ENCODE results near the gene ZC3H7B. TPM values are rescaled to one million over a fixed set of nuclear protein-coding genes. Genes with fewer than 3 reads are reported as not detected.
"Not testable (repeated sequence)": the region's sequence is repeated elsewhere in the genome, so short reads cannot be mapped to it uniquely, and the experiment has no call there.

The ZC3H7B gene
- total and polyA plus RNA-seq, 2 donors from 2014 or later, result 28.3 to 68.6 TPM

DNA sequence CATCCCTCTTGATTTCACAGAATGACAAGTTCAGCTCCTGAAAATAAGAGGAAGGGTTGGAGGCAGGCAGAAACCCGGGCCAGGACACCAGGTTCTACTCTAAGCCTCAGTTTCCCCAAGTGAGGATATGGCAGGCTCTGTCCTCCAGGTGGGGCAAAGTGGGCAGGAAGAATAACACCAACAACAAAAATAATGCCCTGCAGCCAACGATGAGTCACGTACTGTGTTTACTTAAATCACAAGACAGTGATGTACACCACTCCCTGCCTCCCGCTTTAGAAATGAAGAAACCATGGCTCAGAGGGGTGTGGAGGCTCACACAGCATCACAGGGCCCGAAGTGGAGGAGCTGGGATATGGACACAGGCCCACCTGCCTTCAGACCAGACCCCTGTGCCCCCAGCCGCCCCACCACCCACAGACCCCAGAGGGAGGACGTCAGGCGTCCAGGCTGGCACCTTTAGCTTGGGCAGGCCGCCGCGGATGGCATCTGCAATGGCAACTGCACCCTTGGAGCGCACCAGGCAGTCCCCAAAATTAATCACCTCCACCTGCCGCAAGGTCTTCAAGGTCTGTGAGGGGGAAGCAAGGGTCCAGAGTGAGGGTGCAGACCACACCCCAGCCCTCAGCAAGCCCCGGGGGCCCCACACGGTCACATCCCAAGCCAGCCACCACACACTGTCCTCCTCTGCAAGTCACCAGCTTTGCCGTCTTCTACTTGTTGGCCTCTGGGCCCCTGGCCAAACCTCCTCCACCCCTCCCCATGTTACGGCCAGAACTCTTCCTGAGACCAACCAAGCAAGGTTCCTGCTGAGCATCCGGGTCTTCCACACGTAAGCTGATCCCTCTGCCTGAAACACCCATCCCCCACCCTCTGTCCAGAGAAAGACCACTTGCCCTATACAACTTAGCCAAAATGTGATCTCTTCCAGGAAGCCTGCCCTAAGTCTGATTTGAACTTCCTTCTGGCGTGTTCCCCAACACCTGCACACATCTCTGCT lies 44.8 kb upstream of the ZC3H7B start:
- intact Hi-C loops (cut with DNase I), result no loop called here
- Histone ChIP-seq H3K4me3 (ENCODE audit: low read length in 3 of 3) (no peak overlapping the region), H3K4me1 (ENCODE audit: control insufficient read depth in 2 of 3, insufficient read depth in 2 of 3, low read depth in 1 of 3, low read length in 3 of 3) (no peaks in the 10 kb centered on the region), H3K9me3 (ENCODE audit: control insufficient read depth in 2 of 3, insufficient read depth in 1 of 3, low read length in 3 of 3) (no peaks in the 10 kb centered on the region), H3K9ac (ENCODE audit: low read length in 3 of 3) (no peak overlapping the region), H3K27ac (ENCODE audit: low read depth in 2 of 2, low read length in 2 of 2) (no peak overlapping the region), H3K36me3 (ENCODE audit: control insufficient read depth in 2 of 3, insufficient read depth in 3 of 3, low read length in 3 of 3) (peaks cover 0 to 22% (median 18%) of the 10 kb centered on the region in 3 donors), H3K27me3 (ENCODE audit: control insufficient read depth, insufficient read depth, low read length) (no peaks in the 10 kb centered on the region)
- DNase-seq (peak in 4 of 5 donors; percentile 58 to 68 (median 62)), FAIRE-seq (no peak)
- TF ChIP-seq, protein P1, sequence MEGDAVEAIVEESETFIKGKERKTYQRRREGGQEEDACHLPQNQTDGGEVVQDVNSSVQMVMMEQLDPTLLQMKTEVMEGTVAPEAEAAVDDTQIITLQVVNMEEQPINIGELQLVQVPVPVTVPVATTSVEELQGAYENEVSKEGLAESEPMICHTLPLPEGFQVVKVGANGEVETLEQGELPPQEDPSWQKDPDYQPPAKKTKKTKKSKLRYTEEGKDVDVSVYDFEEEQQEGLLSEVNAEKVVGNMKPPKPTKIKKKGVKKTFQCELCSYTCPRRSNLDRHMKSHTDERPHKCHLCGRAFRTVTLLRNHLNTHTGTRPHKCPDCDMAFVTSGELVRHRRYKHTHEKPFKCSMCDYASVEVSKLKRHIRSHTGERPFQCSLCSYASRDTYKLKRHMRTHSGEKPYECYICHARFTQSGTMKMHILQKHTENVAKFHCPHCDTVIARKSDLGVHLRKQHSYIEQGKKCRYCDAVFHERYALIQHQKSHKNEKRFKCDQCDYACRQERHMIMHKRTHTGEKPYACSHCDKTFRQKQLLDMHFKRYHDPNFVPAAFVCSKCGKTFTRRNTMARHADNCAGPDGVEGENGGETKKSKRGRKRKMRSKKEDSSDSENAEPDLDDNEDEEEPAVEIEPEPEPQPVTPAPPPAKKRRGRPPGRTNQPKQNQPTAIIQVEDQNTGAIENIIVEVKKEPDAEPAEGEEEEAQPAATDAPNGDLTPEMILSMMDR (IDR thresholded peaks at IDR 0.05; ENCODE audit: borderline replicate concordance, extremely low read depth, insufficient read depth), result no peak

DNA sequence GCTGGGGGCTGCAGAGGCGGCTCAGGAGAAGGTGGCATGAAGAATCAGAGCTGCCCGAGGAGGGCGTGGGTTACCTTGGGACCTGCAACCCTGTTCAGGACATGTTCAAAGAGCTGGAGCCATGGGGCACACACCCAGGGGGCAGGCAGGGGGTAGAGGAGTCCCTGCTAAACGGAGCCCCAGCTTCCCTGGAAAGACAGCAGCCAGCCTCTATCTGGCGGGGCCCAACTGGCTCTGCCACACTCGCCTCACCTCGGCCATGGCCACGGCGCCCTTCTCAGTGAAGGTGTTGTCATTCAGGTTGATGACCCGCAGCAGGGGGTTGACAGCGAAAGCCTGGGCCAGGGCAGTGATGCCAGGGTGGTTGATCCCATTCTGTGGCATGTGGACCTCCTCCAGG lies 43.6 kb upstream of the ZC3H7B start:
- TF ChIP-seq, protein P1 (IDR thresholded peaks at IDR 0.05; ENCODE audit: borderline replicate concordance, extremely low read depth, insufficient read depth), result no peak
- intact Hi-C loops (cut with DNase I), result no loop called here
- FAIRE-seq (no peak), DNase-seq (no peak)
- Histone ChIP-seq H3K4me3 (ENCODE audit: low read length in 3 of 3) (no peak overlapping the region), H3K4me1 (ENCODE audit: control insufficient read depth in 2 of 3, insufficient read depth in 2 of 3, low read depth in 1 of 3, low read length in 3 of 3) (no peaks in the 10 kb centered on the region), H3K36me3 (ENCODE audit: control insufficient read depth in 2 of 3, insufficient read depth in 3 of 3, low read length in 3 of 3) (peaks cover 0 to 28% (median 22%) of the 10 kb centered on the region in 3 donors), H3K9me3 (ENCODE audit: control insufficient read depth in 2 of 3, insufficient read depth in 1 of 3, low read length in 3 of 3) (no peaks in the 10 kb centered on the region), H3K27ac (ENCODE audit: low read depth in 2 of 2, low read length in 2 of 2) (no peak overlapping the region), H3K27me3 (ENCODE audit: control insufficient read depth, insufficient read depth, low read length) (no peaks in the 10 kb centered on the region), H3K9ac (ENCODE audit: low read length in 3 of 3) (no peak overlapping the region)

DNA sequence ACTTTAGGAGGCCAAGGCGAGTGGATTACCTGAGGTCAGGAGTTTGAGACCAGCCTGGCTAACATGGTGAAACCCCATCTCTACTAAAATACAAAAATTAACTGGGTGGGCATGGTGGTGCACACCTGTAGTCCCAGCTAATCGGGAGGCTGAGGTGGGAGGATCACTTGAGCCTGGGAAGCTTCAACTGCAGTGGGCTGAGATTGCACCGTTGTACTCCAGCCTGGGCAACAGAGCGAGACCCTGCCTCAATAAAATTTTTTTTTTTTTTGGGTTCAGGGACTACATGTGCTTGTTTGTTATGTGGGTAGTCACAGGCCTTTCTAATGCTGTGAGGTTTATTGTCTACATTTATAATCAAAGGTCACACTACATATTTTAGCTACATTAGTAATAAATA lies 41.6 kb upstream of the ZC3H7B start:
- H3K4me3 ChIP-seq (ENCODE audit: low read length in 3 of 3); H3K9me3 ChIP-seq (ENCODE audit: control insufficient read depth in 2 of 3, insufficient read depth in 1 of 3, low read length in 3 of 3); H3K27me3 ChIP-seq (ENCODE audit: control insufficient read depth, insufficient read depth, low read length); DNase-seq; intact Hi-C loops (cut with DNase I); FAIRE-seq; H3K4me1 ChIP-seq (ENCODE audit: control insufficient read depth in 2 of 3, insufficient read depth in 2 of 3, low read depth in 1 of 3, low read length in 3 of 3); H3K27ac ChIP-seq (ENCODE audit: low read depth in 2 of 2, low read length in 2 of 2); H3K9ac ChIP-seq (ENCODE audit: low read length in 3 of 3): not testable (repeated sequence)
- H3K36me3 ChIP-seq (ENCODE audit: control insufficient read depth in 2 of 3, insufficient read depth in 3 of 3, low read length in 3 of 3), result peaks cover 0 to 34% (median 23%) of the 10 kb centered on the region in 3 donors

DNA sequence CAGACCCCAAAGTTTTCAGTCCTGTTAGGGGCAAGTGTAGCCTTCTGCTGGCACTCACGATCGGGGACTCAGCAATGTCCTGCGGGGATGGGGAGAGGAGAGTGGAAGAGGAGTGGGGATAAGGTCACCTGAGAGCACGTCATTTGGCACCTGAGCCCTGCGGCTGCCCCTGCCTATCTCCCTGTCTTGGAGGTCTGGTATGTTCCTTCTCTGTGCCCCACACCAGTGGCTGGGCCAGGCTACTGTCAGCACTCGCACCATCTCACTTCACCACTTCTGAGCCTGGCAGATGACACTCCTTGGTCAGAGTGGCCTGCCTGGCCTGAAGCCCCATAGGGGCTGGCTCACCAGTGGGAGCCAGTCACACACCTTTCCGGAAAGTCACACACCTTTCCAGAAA lies 40.5 kb upstream of the ZC3H7B start:
- FAIRE-seq (no peak), DNase-seq (no peak)
- Histone ChIP-seq H3K27ac (ENCODE audit: low read depth in 2 of 2, low read length in 2 of 2) (no peak overlapping the region), H3K4me3 (ENCODE audit: low read length in 3 of 3) (no peak overlapping the region), H3K9ac (ENCODE audit: low read length in 3 of 3) (no peak overlapping the region), H3K27me3 (ENCODE audit: control insufficient read depth, insufficient read depth, low read length) (no peaks in the 10 kb centered on the region), H3K9me3 (ENCODE audit: control insufficient read depth in 2 of 3, insufficient read depth in 1 of 3, low read length in 3 of 3) (no peaks in the 10 kb centered on the region), H3K36me3 (ENCODE audit: control insufficient read depth in 2 of 3, insufficient read depth in 3 of 3, low read length in 3 of 3) (peaks cover 0 to 33% (median 31%) of the 10 kb centered on the region in 3 donors), H3K4me1 (ENCODE audit: control insufficient read depth in 2 of 3, insufficient read depth in 2 of 3, low read depth in 1 of 3, low read length in 3 of 3) (no peaks in the 10 kb centered on the region)
- TF ChIP-seq, protein P1 (IDR thresholded peaks at IDR 0.05; ENCODE audit: borderline replicate concordance, extremely low read depth, insufficient read depth), result no peak
- intact Hi-C loops (cut with DNase I), result no loop called here
